ENCODE data around the gene PRMT7.

DNA sequence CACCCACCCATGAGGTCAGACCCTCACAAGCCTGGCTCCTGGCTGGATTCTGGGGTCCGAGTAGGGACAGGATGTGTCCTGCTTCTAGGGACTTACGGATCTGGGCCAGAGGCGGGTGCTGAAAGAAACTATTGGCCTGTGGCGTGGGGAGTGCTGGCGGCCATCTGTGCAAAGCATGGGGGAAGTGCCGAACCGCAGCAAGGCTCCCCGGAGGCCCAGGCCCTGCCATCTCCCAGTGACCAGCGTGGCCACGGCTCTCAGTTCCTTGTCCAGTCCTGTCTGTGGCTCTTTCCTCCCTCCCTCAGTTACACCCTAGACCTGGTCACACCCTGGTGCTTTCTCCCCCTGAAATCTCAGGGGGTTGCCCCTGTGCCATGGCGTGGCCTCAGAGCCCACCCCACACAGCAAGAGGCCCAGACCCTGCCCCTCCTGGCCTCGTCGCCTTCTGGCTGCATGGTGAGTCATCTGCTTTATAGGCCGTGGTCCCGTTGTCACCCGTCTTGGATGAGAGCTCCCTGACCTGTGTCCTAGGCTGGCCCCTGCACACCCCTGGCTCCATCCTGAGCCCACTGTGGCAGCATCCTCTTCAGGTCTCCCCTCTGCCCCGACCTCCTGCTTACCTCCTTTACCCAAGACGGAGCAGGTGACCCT lies 54.5 kb downstream of the PRMT7 start:
- TF ChIP-seq, protein P1, sequence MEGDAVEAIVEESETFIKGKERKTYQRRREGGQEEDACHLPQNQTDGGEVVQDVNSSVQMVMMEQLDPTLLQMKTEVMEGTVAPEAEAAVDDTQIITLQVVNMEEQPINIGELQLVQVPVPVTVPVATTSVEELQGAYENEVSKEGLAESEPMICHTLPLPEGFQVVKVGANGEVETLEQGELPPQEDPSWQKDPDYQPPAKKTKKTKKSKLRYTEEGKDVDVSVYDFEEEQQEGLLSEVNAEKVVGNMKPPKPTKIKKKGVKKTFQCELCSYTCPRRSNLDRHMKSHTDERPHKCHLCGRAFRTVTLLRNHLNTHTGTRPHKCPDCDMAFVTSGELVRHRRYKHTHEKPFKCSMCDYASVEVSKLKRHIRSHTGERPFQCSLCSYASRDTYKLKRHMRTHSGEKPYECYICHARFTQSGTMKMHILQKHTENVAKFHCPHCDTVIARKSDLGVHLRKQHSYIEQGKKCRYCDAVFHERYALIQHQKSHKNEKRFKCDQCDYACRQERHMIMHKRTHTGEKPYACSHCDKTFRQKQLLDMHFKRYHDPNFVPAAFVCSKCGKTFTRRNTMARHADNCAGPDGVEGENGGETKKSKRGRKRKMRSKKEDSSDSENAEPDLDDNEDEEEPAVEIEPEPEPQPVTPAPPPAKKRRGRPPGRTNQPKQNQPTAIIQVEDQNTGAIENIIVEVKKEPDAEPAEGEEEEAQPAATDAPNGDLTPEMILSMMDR (conservative IDR thresholded peaks at IDR 0.05; ENCODE audit: low read length) = no peak
- no peak for TF ChIP-seq EZH2phosphoT487 (IDR thresholded peaks at IDR 0.05; ENCODE audit: borderline replicate concordance, low read depth, low read length)

Data from OCI-LY7 (cell line).